Hepatic stellate cell (primary cell): ENCODE data around the gene MXD4.
"Not testable (repeated sequence)": the region's sequence is repeated elsewhere in the genome, so short reads cannot be mapped to it uniquely, and the experiment has no call there.

Source experiments
- DNase-seq: peaks from one replicate; pipeline ENCODE4 v3.0.0; 2011; ENCODE audit warnings: low spot score

MXD4 gene

GRCh38 chr4:2275044-2275397 is 13.1 kb upstream of the MXD4 start:
- not testable (repeated sequence) for DNase-seq

- no peak for DNase-seq
Measured at GRCh38 chr4:2274320-2275043, 12.6 kb upstream of the MXD4 start.

GRCh38 chr4:2273657-2274319 is 11.9 kb upstream of the MXD4 start:
- no peak for DNase-seq

GRCh38 chr4:2273221-2273620 is 11.3 kb upstream of the MXD4 start:
- DNase-seq = no peak

GRCh38 chr4:2272828-2273120 is 10.9 kb upstream of the MXD4 start:
- DNase-seq = no peak

- DNase-seq = no peak
Measured at GRCh38 chr4:2272026-2272827, 10.3 kb upstream of the MXD4 start.

GRCh38 chr4:2271279-2272025 is 9.5 kb upstream of the MXD4 start:
- no peak for DNase-seq

GRCh38 chr4:2270341-2271165 is 8.6 kb upstream of the MXD4 start:
- no peak for DNase-seq

GRCh38 chr4:2269618-2270163 is 7.8 kb upstream of the MXD4 start:
- no peak for DNase-seq

GRCh38 chr4:2269206-2269531 is 7.3 kb upstream of the MXD4 start:
- no peak for DNase-seq

- no peak for DNase-seq
Measured at GRCh38 chr4:2268357-2269205, 6.7 kb upstream of the MXD4 start.

GRCh38 chr4:2267841-2268240 is 5.9 kb upstream of the MXD4 start:
- DNase-seq = no peak

- no peak for DNase-seq
Measured at GRCh38 chr4:2267320-2267811, 5.5 kb upstream of the MXD4 start.

GRCh38 chr4:2266821-2267220 is 4.9 kb upstream of the MXD4 start:
- DNase-seq = no peak

- peak; percentile 79 for DNase-seq
Measured at GRCh38 chr4:2266181-2266580, 4.3 kb upstream of the MXD4 start.

- no peak for DNase-seq
Measured at GRCh38 chr4:2265113-2266110, 3.5 kb upstream of the MXD4 start.

GRCh38 chr4:2264481-2265041 is 2.7 kb upstream of the MXD4 start:
- DNase-seq = no peak

GRCh38 chr4:2263926-2264321 is 2.0 kb upstream of the MXD4 start:
- no peak for DNase-seq

- DNase-seq = no peak
Measured at GRCh38 chr4:2262944-2263250, 988 bp upstream of the MXD4 start.
